BLaER1 (cell line): ENCODE results near the gene EPB41.
A peak's percentile ranks its signal among the peaks of the same experiment; 100 is the strongest.
"Not testable (repeated sequence)": the region's sequence is repeated elsewhere in the genome, so short reads cannot be mapped to it uniquely, and the experiment has no call there.

ENCODE experiments used
- H3K27ac ChIP-seq: shearing (Covaris generic); formaldehyde crosslinking; 2 replicates; pipeline ENCODE4 v1.8.1; 2022
- H3K27me3 ChIP-seq: shearing (Covaris generic); formaldehyde crosslinking; 2 replicates; pipeline ENCODE4 v1.8.1; 2022
- H3K36me3 ChIP-seq: shearing (Covaris generic); formaldehyde crosslinking; 2 replicates; pipeline ENCODE4 v1.8.1; 2022
- H3K4me1 ChIP-seq: shearing (Covaris generic); formaldehyde crosslinking; 2 replicates; pipeline ENCODE4 v1.8.1; 2022
- H3K4me2 ChIP-seq: shearing (Covaris generic); formaldehyde crosslinking; 2 replicates; pipeline ENCODE4 v1.8.1; 2022
- H3K4me3 ChIP-seq: shearing (Covaris generic); formaldehyde crosslinking; 2 replicates; pipeline ENCODE4 v1.8.1; 2022
- H3K9ac ChIP-seq: shearing (Covaris generic); formaldehyde crosslinking; 2 replicates; pipeline ENCODE4 v1.8.1; 2022
- H3K9me3 ChIP-seq: shearing (Covaris generic); formaldehyde crosslinking; 2 replicates; pipeline ENCODE4 v1.8.1; 2022
- H4K20me1 ChIP-seq: shearing (Covaris generic); formaldehyde crosslinking; 2 replicates; pipeline ENCODE4 v1.8.1; 2022
- Cebpa-rat ChIP-seq: shearing (Covaris generic); IDR thresholded peaks from 2 replicates; pipeline ENCODE4 v1.8.1; 2022

The EPB41 gene

GRCh38 chr1:29056256-29056655 is 141.9 kb downstream of the EPB41 start:
- Histone ChIP-seq H3K4me2 (no peak overlapping the region), H3K4me3 (no peak overlapping the region), H4K20me1 (no peaks in the 10 kb centered on the region), H3K36me3 (peaks cover 54% of the 10 kb centered on the region), H3K9ac (no peak overlapping the region), H3K9me3 (no peaks in the 10 kb centered on the region), H3K27me3 (no peaks in the 10 kb centered on the region), H3K4me1 (no peaks in the 10 kb centered on the region), H3K27ac (no peak overlapping the region)
- TF ChIP-seq Cebpa-rat: no peak

DNA sequence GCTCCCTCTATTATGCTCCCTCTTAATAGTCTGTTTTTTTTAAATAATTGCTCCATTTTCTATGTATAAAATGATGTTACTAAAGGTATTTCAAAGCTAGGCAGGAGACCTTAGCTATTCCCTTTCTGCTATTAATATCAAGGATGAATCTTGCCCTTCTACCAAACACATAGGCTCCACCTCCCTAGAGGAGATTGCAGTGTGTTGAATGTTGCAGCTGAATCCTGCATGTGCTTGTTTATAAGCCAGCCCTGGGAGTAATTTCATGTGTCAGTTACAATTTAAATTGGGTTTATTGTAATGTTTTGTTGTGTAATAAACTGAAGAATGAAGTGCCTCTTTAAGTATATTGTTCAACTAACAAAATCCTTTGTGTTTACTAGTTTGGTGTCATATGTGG is 143.3 kb downstream of the EPB41 start:
- H3K27ac ChIP-seq: no peak overlapping the region
- TF ChIP-seq Cebpa-rat: no peak
- no peaks in the 10 kb centered on the region for H4K20me1 ChIP-seq
- H3K27me3 ChIP-seq: no peaks in the 10 kb centered on the region
- H3K4me2 ChIP-seq: no peak overlapping the region
- no peak overlapping the region for H3K9ac ChIP-seq
- peaks cover 54% of the 10 kb centered on the region for H3K36me3 ChIP-seq
- H3K4me1 ChIP-seq: no peaks in the 10 kb centered on the region
- no peak overlapping the region for H3K4me3 ChIP-seq
- H3K9me3 ChIP-seq: no peaks in the 10 kb centered on the region

- Histone ChIP-seq H3K36me3 (peaks cover 41% of the 10 kb centered on the region), H4K20me1 (no peaks in the 10 kb centered on the region), H3K9me3 (no peaks in the 10 kb centered on the region), H3K27me3 (no peaks in the 10 kb centered on the region), H3K4me3 (no peak overlapping the region), H3K4me2 (no peak overlapping the region), H3K4me1 (no peaks in the 10 kb centered on the region), H3K9ac (no peak overlapping the region), H3K27ac (no peak overlapping the region)
- TF ChIP-seq Cebpa-rat: no peak
Measured at GRCh38 chr1:29062157-29062942, 148.0 kb downstream of the EPB41 start.

GRCh38 chr1:29064064-29064463 is 149.7 kb downstream of the EPB41 start:
- Histone ChIP-seq H3K4me3 (no peak overlapping the region), H3K4me1 (no peaks in the 10 kb centered on the region), H3K27me3 (no peaks in the 10 kb centered on the region), H3K9me3 (no peaks in the 10 kb centered on the region), H4K20me1 (no peaks in the 10 kb centered on the region), H3K27ac (no peak overlapping the region), H3K4me2 (no peak overlapping the region), H3K9ac (no peak overlapping the region), H3K36me3 (peaks cover 45% of the 10 kb centered on the region)
- TF ChIP-seq Cebpa-rat: no peak

- no peak for TF ChIP-seq Cebpa-rat
- Histone ChIP-seq H3K4me2 (no peak overlapping the region), H3K36me3 (peaks cover 17% of the 10 kb centered on the region), H4K20me1 (0 out of 2 replicates have a peak, but pooled peaks cover 4% of the 10 kb centered on the region), H3K27ac (no peak overlapping the region), H3K9me3 (no peaks in the 10 kb centered on the region), H3K4me1 (no peaks in the 10 kb centered on the region), H3K27me3 (no peaks in the 10 kb centered on the region), H3K4me3 (no peak overlapping the region), H3K9ac (no peak overlapping the region)
Measured at GRCh38 chr1:29077155-29077554, 162.8 kb downstream of the EPB41 start.

DNA sequence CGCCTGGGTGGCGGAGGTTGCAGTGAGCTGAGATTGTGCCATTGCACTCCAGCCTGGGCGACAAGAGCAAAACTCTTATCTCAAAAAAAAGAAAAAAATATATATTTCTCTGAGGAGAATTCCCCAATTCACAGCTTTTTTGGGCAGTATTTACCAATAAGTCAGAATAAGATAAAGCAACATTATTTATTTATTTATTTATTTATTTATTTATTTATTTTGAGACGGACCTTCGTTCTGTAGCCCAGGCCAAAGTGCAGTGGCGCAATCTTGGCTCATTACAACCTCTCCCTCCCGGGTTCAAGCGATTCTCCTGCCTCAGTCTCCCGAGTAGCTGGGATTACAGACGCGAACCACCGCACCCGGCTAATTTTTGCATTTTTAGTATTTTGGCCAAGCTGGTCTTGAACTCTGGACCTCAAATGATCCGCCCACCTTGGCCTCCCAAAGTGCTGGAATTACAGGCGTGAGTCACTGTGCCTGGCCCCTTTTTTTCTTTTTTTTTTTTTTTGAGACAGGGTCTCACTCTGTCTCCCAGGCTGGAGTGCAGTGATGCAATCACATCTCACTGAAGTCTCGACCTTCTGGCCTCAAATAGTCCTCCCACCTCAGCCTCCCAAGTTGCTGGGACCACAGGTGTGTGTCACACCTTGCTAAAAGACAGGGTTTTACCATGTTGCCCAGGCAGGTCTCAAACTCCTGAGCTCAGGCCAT is 165.7 kb downstream of the EPB41 start:
- not testable (repeated sequence) for H3K27me3 ChIP-seq, H3K9me3 ChIP-seq, H3K27ac ChIP-seq, H3K4me1 ChIP-seq, H3K4me3 ChIP-seq, H3K9ac ChIP-seq, H4K20me1 ChIP-seq, H3K4me2 ChIP-seq
- peaks cover 12% of the 10 kb centered on the region; the same call in 1 of the 2 replicates for H3K36me3 ChIP-seq
- 0 out of 2 replicates have a peak, but pooled peaks have one; percentile 9 for TF ChIP-seq Cebpa-rat

DNA sequence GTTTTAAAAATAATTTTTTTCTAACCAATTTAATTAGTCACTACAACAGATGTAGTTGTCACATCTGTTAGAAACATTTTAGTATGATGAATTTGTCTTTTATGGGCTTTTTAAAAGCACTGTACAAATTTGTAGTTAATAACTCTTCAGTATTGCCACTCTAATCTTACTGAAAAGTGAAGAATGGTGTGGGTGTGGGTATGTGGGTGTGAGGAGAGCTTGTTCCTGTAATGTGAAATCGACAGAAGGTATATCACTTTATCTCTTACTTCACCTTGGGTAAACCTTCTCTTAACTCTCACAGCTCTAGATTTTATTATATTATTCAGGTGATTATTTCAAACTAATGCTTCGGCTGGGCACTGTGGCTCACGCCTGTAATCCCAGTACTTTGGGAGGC is 166.8 kb downstream of the EPB41 start:
- peaks cover 12% of the 10 kb centered on the region; the same call in 1 of the 2 replicates for H3K36me3 ChIP-seq
- no peak overlapping the region for H3K4me2 ChIP-seq
- no peaks in the 10 kb centered on the region for H3K4me1 ChIP-seq
- no peaks in the 10 kb centered on the region for H3K9me3 ChIP-seq
- H3K27me3 ChIP-seq: no peaks in the 10 kb centered on the region
- no peak overlapping the region for H3K27ac ChIP-seq
- TF ChIP-seq Cebpa-rat: no peak
- H3K9ac ChIP-seq: no peak overlapping the region
- 0 out of 2 replicates have a peak, but pooled peaks cover 4% of the 10 kb centered on the region for H4K20me1 ChIP-seq
- H3K4me3 ChIP-seq: no peak overlapping the region

GRCh38 chr1:29082519-29082918 is 168.2 kb downstream of the EPB41 start:
- peaks cover 12% of the 10 kb centered on the region for H3K36me3 ChIP-seq
- no peaks in the 10 kb centered on the region for H3K4me1 ChIP-seq
- no peak overlapping the region for H3K4me2 ChIP-seq
- no peak overlapping the region for H3K27ac ChIP-seq
- no peak overlapping the region for H3K4me3 ChIP-seq
- H3K9ac ChIP-seq: no peak overlapping the region
- H3K27me3 ChIP-seq: no peaks in the 10 kb centered on the region
- no peak for TF ChIP-seq Cebpa-rat
- no peaks in the 10 kb centered on the region for H4K20me1 ChIP-seq
- H3K9me3 ChIP-seq: no peaks in the 10 kb centered on the region

DNA sequence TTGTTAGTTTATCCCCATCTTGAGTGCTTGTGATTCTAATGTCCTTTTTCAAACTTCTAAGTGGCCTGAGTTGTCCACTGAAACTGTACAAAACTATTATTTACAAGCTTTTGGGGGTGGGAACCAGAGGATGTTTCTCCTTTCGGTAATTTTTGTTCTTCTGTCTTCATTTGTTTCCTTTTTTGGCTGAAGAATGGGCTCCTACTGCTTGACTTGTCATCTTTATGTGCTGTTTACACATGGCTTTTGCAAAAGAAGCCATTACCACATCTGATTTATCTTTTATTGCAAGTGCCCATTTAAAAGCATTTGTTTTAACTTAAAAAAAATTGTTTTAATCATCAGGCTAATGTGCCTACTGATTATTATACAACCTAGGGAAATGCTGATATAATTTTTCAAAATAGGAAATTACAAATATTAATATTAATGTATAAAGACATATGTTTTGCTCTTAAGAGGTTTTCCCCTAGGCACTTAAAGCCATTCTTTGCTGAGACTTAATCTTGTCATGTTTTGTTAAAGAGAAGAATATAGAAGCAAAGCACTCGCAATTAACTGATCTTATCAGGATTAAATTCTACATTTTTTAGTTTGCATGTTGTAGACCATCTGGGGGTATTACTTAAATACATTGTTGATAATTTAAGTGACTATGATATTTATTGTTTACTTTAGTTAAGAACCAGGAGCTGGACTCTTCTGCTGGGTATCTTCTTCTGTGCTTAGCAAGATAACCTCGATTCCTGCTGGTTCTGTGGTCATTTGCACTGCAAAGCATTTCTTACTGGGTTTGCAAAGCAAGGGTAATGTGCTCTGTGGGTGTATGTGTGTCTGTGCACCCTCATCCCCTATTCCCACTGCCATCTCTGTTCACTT is 169.2 kb downstream of the EPB41 start:
- no peak for TF ChIP-seq Cebpa-rat
- Histone ChIP-seq H3K27ac (no peak overlapping the region), H3K4me1 (no peaks in the 10 kb centered on the region), H3K4me3 (no peak overlapping the region), H3K27me3 (no peaks in the 10 kb centered on the region), H4K20me1 (no peaks in the 10 kb centered on the region), H3K4me2 (no peak overlapping the region), H3K9me3 (no peaks in the 10 kb centered on the region), H3K36me3 (peaks cover 19% of the 10 kb centered on the region), H3K9ac (no peak overlapping the region)
